GM21423 (cell line): ENCODE measurements around the gene NDUFB10.
A peak's percentile ranks its signal among the peaks of the same experiment; 100 is the strongest.
"Not testable (repeated sequence)": the region's sequence is repeated elsewhere in the genome, so short reads cannot be mapped to it uniquely, and the experiment has no call there.

Source experiments
- ATAC-seq: cut with Tn5 transposase; IDR thresholded peaks from one replicate; pipeline ENCODE4 v1.9.1; 2021; ENCODE audit warnings: mild to moderate bottlenecking, moderate library complexity; ENCODE audit not compliant: unreplicated experiment

NDUFB10 gene

GRCh38 chr16:1944612-1945199, 14.6 kb upstream of the NDUFB10 start:
- ATAC-seq, result no peak

GRCh38 chr16:1945559-1946391, 13.6 kb upstream of the NDUFB10 start:
- no peak for ATAC-seq

- no peak for ATAC-seq
Observed at GRCh38 chr16:1946495-1947368, 12.6 kb upstream of the NDUFB10 start.

GRCh38 chr16:1947369-1947670, 12.0 kb upstream of the NDUFB10 start:
- no peak for ATAC-seq

GRCh38 chr16:1949507-1949906, 9.8 kb upstream of the NDUFB10 start:
- ATAC-seq, result no peak

- ATAC-seq, result no peak
Observed at GRCh38 chr16:1950047-1950446, 9.3 kb upstream of the NDUFB10 start.

- ATAC-seq, result no peak
Observed at GRCh38 chr16:1950559-1950958, 8.8 kb upstream of the NDUFB10 start.

GRCh38 chr16:1953734-1954133, 5.6 kb upstream of the NDUFB10 start:
- no peak for ATAC-seq

- not testable (repeated sequence) for ATAC-seq
Observed at GRCh38 chr16:1957434-1958142, 1.8 kb upstream of the NDUFB10 start.

GRCh38 chr16:1958143-1958491, 1.2 kb upstream of the NDUFB10 start:
- not testable (repeated sequence) for ATAC-seq

- no peak for ATAC-seq
Observed at GRCh38 chr16:1958715-1959268, 546 bp upstream of the NDUFB10 start.

- ATAC-seq, result no peak
Observed at GRCh38 chr16:1960665-1961630, 1.6 kb downstream of the NDUFB10 start.

- no peak for ATAC-seq
Observed at GRCh38 chr16:1961651-1962067, 2.3 kb downstream of the NDUFB10 start.

- not testable (repeated sequence) for ATAC-seq
Observed at GRCh38 chr16:1962161-1963153, 3.1 kb downstream of the NDUFB10 start.

- peak; percentile 4 for ATAC-seq
Observed at GRCh38 chr16:1963806-1964505, 4.6 kb downstream of the NDUFB10 start.

- ATAC-seq, result peak; percentile 85
Observed at GRCh38 chr16:1964506-1965395, 5.4 kb downstream of the NDUFB10 start, which contains the start of gene RPS2. Gene RPS2, minus strand, starts transcription at chr16:1964826. Its CDS starts 201 bp downstream, at chr16:1964625.
